ENCODE measurements around the gene PGF.

The PGF gene

DNA sequence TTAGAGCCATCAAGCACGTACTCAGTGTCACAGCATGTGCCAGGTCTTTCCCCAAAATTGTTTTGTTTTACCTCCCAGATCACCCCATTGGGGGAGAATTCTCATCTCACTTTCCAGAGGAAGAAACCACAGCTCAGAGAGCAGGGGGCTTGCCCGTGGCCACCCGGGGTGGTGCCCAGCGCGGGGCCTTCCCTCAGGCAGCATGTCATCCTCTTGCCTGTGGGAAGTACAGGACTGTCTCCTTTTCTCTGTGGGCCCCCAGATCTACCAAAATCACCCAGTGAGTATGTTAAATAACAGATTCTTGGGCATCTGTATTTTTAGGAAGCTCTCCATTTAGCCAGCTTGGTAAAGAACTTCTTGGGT, 38.2 kb downstream of the PGF start:
- WGBS, 2 experiments (ENCODE audit: insufficient coverage in 2 of 2): 88 to 100% methylated on average over 1 to 3 of the region's 5 CpGs
- Histone ChIP-seq H3K36me3 (ENCODE audit: control insufficient read depth, insufficient read depth, low read length) (no peaks in the 10 kb centered on the region), H3K27ac (ENCODE audit: low read depth, low read length, severe bottlenecking) (no peak overlapping the region), H3K4me3 (ENCODE audit: extremely low read depth, insufficient read depth, low read length, poor library complexity, severe bottlenecking) (no peak overlapping the region), H3K9me3 (ENCODE audit: control insufficient read depth, low read length) (no peaks in the 10 kb centered on the region), H3K4me1 (ENCODE audit: control insufficient read depth, insufficient read depth, low read length, poor library complexity, severe bottlenecking) (no peaks in the 10 kb centered on the region)

DNA sequence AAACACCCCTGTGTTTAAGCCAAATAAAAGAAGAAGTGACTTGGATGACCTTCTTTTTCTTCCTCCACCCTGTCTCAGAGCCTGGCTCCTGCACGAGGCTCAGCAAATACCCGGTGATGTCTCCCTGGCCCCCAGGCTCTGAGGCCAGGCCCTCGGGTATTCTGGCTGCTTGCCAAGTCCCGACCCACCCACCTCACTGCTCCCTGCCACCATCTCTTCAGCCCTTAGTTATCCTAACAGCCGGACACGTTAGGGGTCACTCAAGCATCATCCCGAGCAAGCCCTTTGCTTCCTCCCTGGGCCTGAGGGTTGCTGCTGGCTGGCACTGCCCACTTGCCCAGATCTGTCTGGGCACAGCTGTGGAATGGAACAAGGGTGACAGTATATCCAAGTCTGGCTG, 39.6 kb downstream of the PGF start:
- 89 to 92% methylated on average over 4 to 6 of the region's 7 CpGs for WGBS, 2 experiments (ENCODE audit: insufficient coverage in 2 of 2)

DNA sequence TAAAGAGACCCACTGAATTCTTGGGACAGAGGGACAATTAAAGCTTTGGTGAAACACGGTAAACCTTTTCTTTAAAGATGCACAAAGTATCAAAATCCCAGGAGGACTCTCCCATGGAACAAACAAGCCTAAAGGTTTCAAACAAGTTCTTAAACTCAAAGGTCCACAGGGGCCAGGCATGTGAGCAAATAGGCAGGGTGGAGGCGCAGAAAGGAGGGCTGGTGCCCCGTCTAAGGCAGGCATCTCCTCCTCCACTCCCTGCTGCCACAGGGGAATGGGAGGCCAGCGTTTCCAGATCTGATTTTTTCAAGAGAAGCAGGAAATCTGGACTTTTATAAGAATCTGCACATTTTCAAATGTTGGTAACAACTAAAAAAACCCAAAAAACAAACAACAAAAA, 40.0 kb downstream of the PGF start:
- Histone ChIP-seq H3K4me3 (ENCODE audit: extremely low read depth, insufficient read depth, low read length, poor library complexity, severe bottlenecking) (no peak overlapping the region), H3K27ac (ENCODE audit: low read depth, low read length, severe bottlenecking) (no peak overlapping the region), H3K9me3 (ENCODE audit: control insufficient read depth, low read length) (no peaks in the 10 kb centered on the region), H3K4me1 (ENCODE audit: control insufficient read depth, insufficient read depth, low read length, poor library complexity, severe bottlenecking) (peaks cover 4% of the 10 kb centered on the region), H3K36me3 (ENCODE audit: control insufficient read depth, insufficient read depth, low read length) (no peaks in the 10 kb centered on the region)
- WGBS, 2 experiments (ENCODE audit: insufficient coverage in 2 of 2): 88 to 100% methylated on average over 3 of the region's 4 CpGs

More for the DNA sequence above, 39.6 kb downstream of the PGF start:
- Histone ChIP-seq H3K4me1 (ENCODE audit: control insufficient read depth, insufficient read depth, low read length, poor library complexity, severe bottlenecking) (peaks cover 4% of the 10 kb centered on the region), H3K9me3 (ENCODE audit: control insufficient read depth, low read length) (no peaks in the 10 kb centered on the region), H3K4me3 (ENCODE audit: extremely low read depth, insufficient read depth, low read length, poor library complexity, severe bottlenecking) (no peak overlapping the region), H3K27ac (ENCODE audit: low read depth, low read length, severe bottlenecking) (no peak overlapping the region), H3K36me3 (ENCODE audit: control insufficient read depth, insufficient read depth, low read length) (no peaks in the 10 kb centered on the region)

DNA sequence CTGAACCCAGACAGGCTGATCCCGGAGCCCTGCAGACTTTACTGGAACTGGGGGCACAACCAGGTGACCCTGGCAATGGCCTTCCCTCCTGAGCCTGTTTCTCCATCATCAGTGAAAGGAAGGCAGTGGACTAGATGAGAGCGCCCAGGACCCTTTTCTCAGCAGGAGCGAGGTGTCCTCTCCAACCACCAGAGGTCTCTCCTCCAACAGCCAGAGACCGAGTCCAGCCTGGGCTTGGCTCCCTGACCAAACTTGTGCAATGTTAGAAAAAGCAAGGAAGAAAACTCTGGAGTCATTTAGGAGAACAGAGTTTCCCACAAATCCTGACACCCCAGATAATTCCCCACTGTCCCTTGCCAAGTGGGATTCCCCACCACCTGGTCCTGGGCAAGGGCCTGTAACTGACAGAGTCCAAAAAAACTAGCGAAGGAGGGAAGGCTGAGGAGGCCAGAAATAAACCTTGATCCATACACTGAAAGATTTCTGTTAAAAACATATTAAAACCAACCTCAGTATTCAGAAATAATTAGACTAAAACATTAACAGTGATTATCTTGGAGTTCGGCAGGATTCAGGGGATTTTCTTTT, 41.3 kb downstream of the PGF start:
- Histone ChIP-seq H3K27ac (ENCODE audit: low read depth, low read length, severe bottlenecking) (no peak overlapping the region), H3K9me3 (ENCODE audit: control insufficient read depth, low read length) (no peaks in the 10 kb centered on the region), H3K4me1 (ENCODE audit: control insufficient read depth, insufficient read depth, low read length, poor library complexity, severe bottlenecking) (peaks cover 4% of the 10 kb centered on the region), H3K4me3 (ENCODE audit: extremely low read depth, insufficient read depth, low read length, poor library complexity, severe bottlenecking) (no peak overlapping the region), H3K36me3 (ENCODE audit: control insufficient read depth, insufficient read depth, low read length) (no peaks in the 10 kb centered on the region)
- WGBS, 2 experiments (ENCODE audit: insufficient coverage in 2 of 2): 50 to 67% methylated on average over 4 to 5 of the region's 6 CpGs

DNA sequence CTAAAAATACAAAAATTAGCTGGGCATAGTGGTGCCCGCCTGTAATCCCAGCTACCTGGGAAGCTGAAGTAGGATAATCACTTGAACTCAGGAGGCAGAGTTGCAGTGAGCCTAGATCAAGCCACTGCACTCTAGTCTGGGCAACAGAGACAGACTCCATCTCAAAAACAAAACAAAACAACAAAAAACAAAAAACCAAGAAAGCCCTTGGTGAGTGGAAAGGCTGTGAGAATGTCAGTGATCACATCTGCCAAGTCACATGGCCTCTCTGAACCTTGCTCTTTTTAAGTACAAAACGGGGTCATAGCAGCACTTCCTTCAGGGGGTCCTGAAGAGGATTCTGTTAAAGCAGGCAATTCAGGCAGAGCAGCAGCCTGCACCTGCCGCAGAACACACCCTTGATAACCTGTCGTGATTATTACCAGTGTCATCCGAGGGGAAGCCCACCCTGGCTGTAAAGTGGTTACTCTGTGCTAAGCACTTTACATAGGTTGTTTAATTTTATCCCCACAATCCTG, 41.9 kb downstream of the PGF start:
- Histone ChIP-seq H3K36me3 (ENCODE audit: control insufficient read depth, insufficient read depth, low read length) (no peaks in the 10 kb centered on the region), H3K27ac (ENCODE audit: low read depth, low read length, severe bottlenecking) (no peak overlapping the region), H3K4me1 (ENCODE audit: control insufficient read depth, insufficient read depth, low read length, poor library complexity, severe bottlenecking) (peaks cover 4% of the 10 kb centered on the region), H3K9me3 (ENCODE audit: control insufficient read depth, low read length) (no peaks in the 10 kb centered on the region), H3K4me3 (ENCODE audit: extremely low read depth, insufficient read depth, low read length, poor library complexity, severe bottlenecking) (no peak overlapping the region)
- 77 to 100% methylated on average over 1 to 5 of the region's 5 CpGs for WGBS, 2 experiments (ENCODE audit: insufficient coverage in 2 of 2)

DNA sequence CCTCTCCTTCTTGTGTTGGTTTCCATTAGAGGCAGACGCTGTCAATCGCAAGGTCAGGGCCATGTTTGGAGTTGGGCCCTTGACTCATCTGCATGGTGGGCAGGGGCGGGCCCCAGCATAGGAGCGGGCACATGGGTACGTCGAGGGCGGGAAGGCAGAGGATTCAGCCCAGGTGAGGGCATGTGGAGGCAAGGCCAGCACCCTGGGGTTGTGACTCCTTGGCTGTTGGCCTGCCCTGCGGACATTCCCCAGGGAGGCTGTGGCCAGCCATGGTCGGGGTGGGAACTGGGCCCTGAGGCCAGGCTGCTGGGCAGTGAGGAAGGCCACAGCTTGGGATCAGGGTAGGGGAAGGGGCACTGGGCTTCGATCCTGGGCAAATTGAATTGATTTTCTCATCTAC, 42.6 kb downstream of the PGF start:
- Histone ChIP-seq H3K27ac (ENCODE audit: low read depth, low read length, severe bottlenecking) (no peak overlapping the region), H3K9me3 (ENCODE audit: control insufficient read depth, low read length) (no peaks in the 10 kb centered on the region), H3K4me1 (ENCODE audit: control insufficient read depth, insufficient read depth, low read length, poor library complexity, severe bottlenecking) (peaks cover 4% of the 10 kb centered on the region), H3K36me3 (ENCODE audit: control insufficient read depth, insufficient read depth, low read length) (no peaks in the 10 kb centered on the region), H3K4me3 (ENCODE audit: extremely low read depth, insufficient read depth, low read length, poor library complexity, severe bottlenecking) (no peak overlapping the region)
- 96 to 100% methylated on average over 7 to 8 of the region's 10 CpGs for WGBS, 2 experiments (ENCODE audit: insufficient coverage in 2 of 2)

DNA sequence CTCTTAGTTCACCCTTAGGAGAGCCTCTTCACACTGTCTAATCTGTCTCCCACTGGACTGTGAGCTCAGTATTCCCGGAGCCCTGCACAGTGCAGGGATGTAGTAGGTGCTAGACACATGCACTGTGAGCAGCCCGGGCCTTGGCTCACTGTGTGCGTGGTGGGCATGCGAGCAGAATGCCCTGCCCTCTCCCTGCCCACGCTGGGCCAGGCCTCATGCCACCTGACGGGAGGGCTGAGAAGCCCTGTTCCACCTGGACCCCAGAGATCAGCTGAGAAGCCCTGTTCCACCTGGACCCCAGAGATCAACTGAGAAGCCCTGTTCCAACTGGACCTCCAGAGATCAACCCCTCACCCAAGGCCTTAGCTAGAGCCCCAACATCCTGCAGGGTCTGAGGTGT, 43.3 kb downstream of the PGF start:
- peaks cover 1% of the 10 kb centered on the region for H3K36me3 ChIP-seq (ENCODE audit: control insufficient read depth, insufficient read depth, low read length)
- H3K9me3 ChIP-seq (ENCODE audit: control insufficient read depth, low read length): no peaks in the 10 kb centered on the region
- no peak overlapping the region for H3K4me3 ChIP-seq (ENCODE audit: extremely low read depth, insufficient read depth, low read length, poor library complexity, severe bottlenecking)
- no peak overlapping the region for H3K27ac ChIP-seq (ENCODE audit: low read depth, low read length, severe bottlenecking)
- peaks cover 4% of the 10 kb centered on the region for H3K4me1 ChIP-seq (ENCODE audit: control insufficient read depth, insufficient read depth, low read length, poor library complexity, severe bottlenecking)
- 95% methylated on average over 4 to 6 of the region's 6 CpGs for WGBS, 2 experiments (ENCODE audit: insufficient coverage in 2 of 2)

DNA sequence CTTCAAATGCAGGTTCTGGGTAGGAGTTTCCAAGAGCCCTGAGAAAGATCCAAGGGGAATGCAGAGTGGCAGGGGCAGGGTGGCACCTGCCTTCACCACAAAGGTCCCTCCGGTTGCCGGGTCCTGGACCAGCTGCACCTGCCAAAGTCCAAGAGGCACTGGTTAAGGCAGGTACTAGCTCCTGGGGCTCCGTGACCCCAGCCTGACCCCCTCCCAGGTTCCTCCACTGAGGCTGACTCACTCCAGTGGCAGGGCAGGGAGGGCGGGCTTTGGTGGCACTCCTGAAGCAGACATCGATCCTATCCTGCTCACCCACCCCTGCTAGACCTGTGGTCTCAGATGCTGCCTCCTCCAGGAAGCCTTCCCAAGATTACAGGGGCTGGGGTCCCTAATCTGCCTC, 43.7 kb downstream of the PGF start:
- Histone ChIP-seq H3K27ac (ENCODE audit: low read depth, low read length, severe bottlenecking) (no peak overlapping the region), H3K9me3 (ENCODE audit: control insufficient read depth, low read length) (no peaks in the 10 kb centered on the region), H3K36me3 (ENCODE audit: control insufficient read depth, insufficient read depth, low read length) (peaks cover 5% of the 10 kb centered on the region), H3K4me3 (ENCODE audit: extremely low read depth, insufficient read depth, low read length, poor library complexity, severe bottlenecking) (no peak overlapping the region), H3K4me1 (ENCODE audit: control insufficient read depth, insufficient read depth, low read length, poor library complexity, severe bottlenecking) (peaks cover 4% of the 10 kb centered on the region)
- 87 to 98% methylated on average over 5 of the region's 5 CpGs for WGBS, 2 experiments (ENCODE audit: insufficient coverage in 2 of 2)

DNA sequence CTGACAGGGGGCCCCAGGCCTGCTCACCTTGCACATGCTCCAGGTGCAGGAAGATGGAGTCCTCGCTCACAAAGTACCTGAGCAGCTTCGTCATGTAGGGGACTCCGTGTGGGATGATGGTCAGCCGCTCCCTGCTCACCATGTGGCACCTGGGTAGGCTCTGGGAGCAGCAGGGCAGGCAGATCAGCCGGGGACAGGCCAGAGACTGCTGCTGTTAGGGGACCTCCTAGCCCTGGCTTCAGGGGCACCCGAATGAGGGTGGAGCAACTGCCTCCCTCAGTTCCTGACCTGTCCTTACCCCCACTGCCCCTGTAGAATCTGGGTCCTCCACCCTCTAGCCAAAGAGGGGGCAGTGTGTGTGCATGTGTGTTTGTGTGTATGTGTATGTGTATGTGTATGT, 44.2 kb downstream of the PGF start:
- no peaks in the 10 kb centered on the region for H3K9me3 ChIP-seq (ENCODE audit: control insufficient read depth, low read length)
- H3K36me3 ChIP-seq (ENCODE audit: control insufficient read depth, insufficient read depth, low read length): peaks cover 9% of the 10 kb centered on the region
- 87 to 98% methylated on average over 5 of the region's 6 CpGs for WGBS, 2 experiments (ENCODE audit: insufficient coverage in 2 of 2)
- H3K4me3 ChIP-seq (ENCODE audit: extremely low read depth, insufficient read depth, low read length, poor library complexity, severe bottlenecking): no peak overlapping the region
- peaks cover 4% of the 10 kb centered on the region for H3K4me1 ChIP-seq (ENCODE audit: control insufficient read depth, insufficient read depth, low read length, poor library complexity, severe bottlenecking)
- H3K27ac ChIP-seq (ENCODE audit: low read depth, low read length, severe bottlenecking): no peak overlapping the region

DNA sequence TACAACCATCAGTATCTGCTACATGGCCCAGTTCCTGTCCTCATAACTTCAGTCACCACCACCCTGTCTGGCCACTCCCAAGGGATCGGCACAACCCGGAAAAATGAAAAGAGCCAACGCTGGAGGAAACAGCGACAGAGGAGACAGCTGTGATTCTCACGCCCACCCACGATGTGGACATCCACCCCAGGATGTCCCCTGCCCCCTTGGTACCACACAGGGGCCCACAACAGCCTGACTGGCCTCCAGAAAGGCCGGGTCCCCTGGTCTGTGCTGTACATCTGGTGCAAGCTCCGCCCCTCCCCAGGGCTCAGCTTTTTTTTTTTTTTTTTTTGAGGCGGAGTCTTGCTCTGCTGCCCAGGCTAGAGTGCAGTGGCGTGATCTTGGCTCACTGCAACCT, 44.8 kb downstream of the PGF start:
- Histone ChIP-seq H3K9me3 (ENCODE audit: control insufficient read depth, low read length) (no peaks in the 10 kb centered on the region), H3K4me1 (ENCODE audit: control insufficient read depth, insufficient read depth, low read length, poor library complexity, severe bottlenecking) (peaks cover 4% of the 10 kb centered on the region), H3K27ac (ENCODE audit: low read depth, low read length, severe bottlenecking) (no peak overlapping the region), H3K36me3 (ENCODE audit: control insufficient read depth, insufficient read depth, low read length) (peaks cover 14% of the 10 kb centered on the region), H3K4me3 (ENCODE audit: extremely low read depth, insufficient read depth, low read length, poor library complexity, severe bottlenecking) (no peak overlapping the region)
- WGBS, 2 experiments (ENCODE audit: insufficient coverage in 2 of 2): 87 to 90% methylated on average over 6 to 8 of the region's 10 CpGs

DNA sequence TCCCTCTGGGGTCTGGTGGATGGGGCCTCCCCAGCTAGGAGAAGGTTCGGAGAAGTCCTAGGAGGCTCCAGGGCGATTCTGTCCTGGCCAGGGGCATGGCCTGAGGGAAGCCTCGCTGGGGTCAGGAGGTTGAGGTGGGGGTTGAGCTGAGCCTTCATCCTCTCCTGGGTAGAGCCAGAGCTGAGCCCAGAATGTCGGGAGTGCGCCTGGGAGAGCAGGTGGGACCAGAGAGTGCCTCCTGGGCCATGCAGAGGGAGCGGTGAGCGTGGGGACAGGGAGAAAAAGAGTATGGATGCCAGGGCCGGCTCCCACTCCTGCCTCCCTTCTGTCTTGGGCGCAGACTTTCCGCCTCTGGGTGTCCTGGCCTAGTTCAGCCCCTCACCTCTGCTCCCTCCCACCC, 45.5 kb downstream of the PGF start:
- no peak overlapping the region for H3K27ac ChIP-seq (ENCODE audit: low read depth, low read length, severe bottlenecking)
- H3K36me3 ChIP-seq (ENCODE audit: control insufficient read depth, insufficient read depth, low read length): peaks cover 19% of the 10 kb centered on the region
- H3K4me1 ChIP-seq (ENCODE audit: control insufficient read depth, insufficient read depth, low read length, poor library complexity, severe bottlenecking): peaks cover 4% of the 10 kb centered on the region
- H3K9me3 ChIP-seq (ENCODE audit: control insufficient read depth, low read length): no peaks in the 10 kb centered on the region
- WGBS, 2 experiments (ENCODE audit: insufficient coverage in 2 of 2): 91 to 96% methylated on average over 8 to 9 of the region's 10 CpGs
- no peak overlapping the region for H3K4me3 ChIP-seq (ENCODE audit: extremely low read depth, insufficient read depth, low read length, poor library complexity, severe bottlenecking)
